AG09309 (cell line): ENCODE data around the gene IGHMBP2.

Experiments used
- DNase-seq: peaks from one replicate; pipeline ENCODE4 v3.0.0-alpha.2; 2010; ENCODE audit warnings: low read depth
- H3K4me3 ChIP-seq: 2 replicates; pipeline ENCODE4 v1.5.1; 2011; ENCODE audit warnings: mild to moderate bottlenecking, low read depth, low read length, moderate library complexity; ENCODE audit not compliant: control insufficient read depth
- CTCF ChIP-seq: IDR thresholded peaks from 2 replicates; pipeline ENCODE4 v1.5.1; 2011; ENCODE audit warnings: mild to moderate bottlenecking, low read depth, low read length, inconsistent platforms; ENCODE audit not compliant: insufficient read depth, control insufficient read depth; ENCODE audit errors: missing control alignments

The IGHMBP2 gene

GRCh38 chr11:68912254-68912653 lies 8.6 kb downstream of the IGHMBP2 start:
- DNase-seq = no peak

GRCh38 chr11:68913188-68913587 lies 9.5 kb downstream of the IGHMBP2 start:
- DNase-seq = no peak
- no peak for TF ChIP-seq CTCF
- no peak overlapping the region for H3K4me3 ChIP-seq

More at GRCh38 chr11:68912254-68912653, 8.6 kb downstream of the IGHMBP2 start:
- TF ChIP-seq CTCF = no peak
- H3K4me3 ChIP-seq = no peak overlapping the region

- TF ChIP-seq CTCF = no peak
- no peak overlapping the region for H3K4me3 ChIP-seq
- no peak for DNase-seq
These were observed 11.1 kb downstream of the IGHMBP2 start for GRCh38 chr11:68914761-68915160.

GRCh38 chr11:68916439-68916838 lies 12.7 kb downstream of the IGHMBP2 start:
- no peak for TF ChIP-seq CTCF
- no peak overlapping the region for H3K4me3 ChIP-seq
- no peak for DNase-seq

- DNase-seq = no peak
- no peak for TF ChIP-seq CTCF
- no peak overlapping the region for H3K4me3 ChIP-seq
These were observed 19.9 kb downstream of the IGHMBP2 start for GRCh38 chr11:68923614-68924013.

- no peak for DNase-seq
- no peak for TF ChIP-seq CTCF
These were observed 20.6 kb downstream of the IGHMBP2 start for GRCh38 chr11:68924073-68924925.

More at GRCh38 chr11:68924073-68924925, 20.6 kb downstream of the IGHMBP2 start:
- no peak overlapping the region for H3K4me3 ChIP-seq
